GM19395 (cell line): ENCODE data around the gene ZMYND15.

Experiments
- ATAC-seq: cut with Tn5 transposase; IDR thresholded peaks from one replicate; pipeline ENCODE4 v1.9.1; 2021; ENCODE audit warnings: mild to moderate bottlenecking, moderate library complexity; ENCODE audit not compliant: unreplicated experiment

ZMYND15 gene

DNA sequence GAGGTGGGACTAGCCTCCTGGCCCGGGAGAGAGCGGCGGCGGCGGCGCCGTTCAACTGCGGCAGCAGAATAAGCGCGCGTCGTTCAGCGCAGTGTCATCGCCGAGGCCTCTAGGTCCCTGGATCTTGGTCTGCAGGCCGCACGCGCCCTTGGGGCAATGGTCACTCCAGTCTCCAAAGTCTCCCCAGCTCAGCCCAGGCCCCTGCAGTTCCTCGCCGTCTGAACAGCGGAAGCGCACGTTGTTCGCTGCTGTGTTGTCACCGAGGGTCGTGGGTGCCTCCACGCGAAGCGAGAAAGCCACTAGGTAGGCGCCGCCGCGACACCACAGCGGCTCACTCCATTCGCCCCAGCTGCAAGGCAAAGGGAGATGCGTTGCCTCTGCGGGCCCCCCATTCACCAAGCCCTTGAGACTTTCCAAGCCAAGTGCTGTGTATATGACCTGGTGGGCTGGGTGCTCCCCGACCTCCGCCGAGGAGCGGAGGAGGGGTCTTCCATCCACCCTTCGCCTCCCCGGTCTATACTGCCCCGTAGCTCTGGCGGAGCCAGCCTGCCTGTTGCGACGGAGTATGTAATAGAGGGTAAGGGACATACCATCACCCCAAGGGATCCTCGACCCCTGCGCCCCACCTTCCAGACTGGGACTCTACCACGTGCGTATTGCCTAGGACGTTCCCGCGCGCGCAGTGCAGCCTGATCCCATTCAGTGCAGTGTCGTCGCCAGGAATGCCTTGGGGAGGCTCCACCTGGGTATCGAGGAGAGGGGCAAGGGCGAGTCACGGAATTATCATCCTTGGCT is 45.9 kb downstream of the ZMYND15 start:
- no peak for ATAC-seq

- ATAC-seq: no peak
These were observed 46.5 kb downstream of the ZMYND15 start, which contains the start of gene VMO1 for GRCh38 chr17:4786106-4786511. TSS of gene VMO1 (minus strand) at chr17:4786364. CDS start at chr17:4786352, 12 bp downstream.

DNA sequence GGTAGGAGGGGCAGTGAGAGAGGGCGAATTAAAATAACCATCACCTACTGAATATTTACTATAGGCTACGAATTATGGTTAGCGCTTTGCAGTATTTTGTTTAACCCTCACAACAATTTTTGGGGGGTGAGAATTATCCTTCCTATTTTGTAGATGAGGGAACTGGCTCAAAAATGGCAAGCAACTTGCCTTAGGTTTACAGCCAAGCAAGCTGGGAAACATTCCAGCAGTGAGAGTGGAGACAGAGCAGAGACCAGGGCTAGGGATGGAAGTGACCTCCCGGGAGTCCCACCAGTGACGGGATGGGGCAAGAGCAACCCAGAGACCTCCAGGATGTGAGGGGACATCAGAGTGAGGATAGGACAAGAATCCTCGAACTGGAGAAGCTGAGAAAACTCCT is 46.9 kb downstream of the ZMYND15 start:
- ATAC-seq: no peak

- ATAC-seq: no peak
These were observed 48.6 kb downstream of the ZMYND15 start for GRCh38 chr17:4788159-4788806.

- no peak for ATAC-seq
These were observed 49.4 kb downstream of the ZMYND15 start, which contains the start of gene GLTPD2 for GRCh38 chr17:4788807-4789700. TSS of gene GLTPD2 (plus strand) at chr17:4788964. CDS start at chr17:4789012, 48 bp downstream.

DNA sequence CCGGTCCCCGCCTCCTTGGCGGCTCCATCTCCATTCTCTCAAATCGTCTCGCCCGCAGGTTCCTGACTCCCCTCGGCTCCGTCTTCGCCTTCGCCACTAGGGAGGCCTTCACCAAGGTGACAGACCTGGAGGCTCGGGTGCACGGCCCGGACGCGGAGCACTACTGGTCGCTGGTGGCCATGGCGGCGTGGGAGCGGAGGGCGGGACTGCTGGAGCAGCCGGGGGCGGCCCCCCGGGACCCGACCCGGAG is 50.0 kb downstream of the ZMYND15 start:
- no peak for ATAC-seq

GRCh38 chr17:4789951-4790704 is 50.5 kb downstream of the ZMYND15 start:
- ATAC-seq: peak; percentile 84

DNA sequence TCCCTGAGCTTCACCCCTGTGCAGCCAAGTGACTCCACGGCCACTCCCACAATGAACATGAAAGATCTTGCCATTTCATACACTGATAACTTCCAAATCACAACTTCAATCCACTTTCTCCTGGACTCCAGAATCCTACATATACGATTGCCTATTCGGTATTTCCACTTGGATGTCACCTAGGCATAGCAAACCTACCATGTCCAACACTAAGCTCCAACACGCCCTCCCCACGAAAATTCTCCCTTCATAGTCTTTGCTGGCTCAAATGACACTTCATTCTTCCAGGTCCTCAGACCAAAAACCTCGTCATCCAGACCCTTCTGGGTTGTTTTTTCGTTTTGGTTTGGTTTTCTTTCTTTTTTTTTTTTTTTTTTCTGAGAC is 51.1 kb downstream of the ZMYND15 start:
- ATAC-seq: no peak

- ATAC-seq: no peak
These were observed 55.5 kb downstream of the ZMYND15 start for GRCh38 chr17:4795168-4795567.
